ENCODE data around the gene CALD1.

GRCh38 chr7:134847851-134848588 lies 68.6 kb downstream of the CALD1 start:
- no peak for TF ChIP-seq POLR2A (IDR thresholded peaks at IDR 0.05)
- TF ChIP-seq CTCF (IDR thresholded peaks at IDR 0.05), result no peak
